Measurements from ENCODE around the gene DNAH17. TPM values are rescaled to one million over a fixed set of nuclear protein-coding genes. Genes with fewer than 3 reads are reported as not detected.
A peak's percentile ranks its signal among the peaks of the same experiment; 100 is the strongest.

DNAH17 gene
- total and polyA plus RNA-seq, 2 of the 8 experiments (the other 6 are each of a cell fraction or from before 2014, with no cell fraction given), result 0.14 to 0.67 TPM

DNA sequence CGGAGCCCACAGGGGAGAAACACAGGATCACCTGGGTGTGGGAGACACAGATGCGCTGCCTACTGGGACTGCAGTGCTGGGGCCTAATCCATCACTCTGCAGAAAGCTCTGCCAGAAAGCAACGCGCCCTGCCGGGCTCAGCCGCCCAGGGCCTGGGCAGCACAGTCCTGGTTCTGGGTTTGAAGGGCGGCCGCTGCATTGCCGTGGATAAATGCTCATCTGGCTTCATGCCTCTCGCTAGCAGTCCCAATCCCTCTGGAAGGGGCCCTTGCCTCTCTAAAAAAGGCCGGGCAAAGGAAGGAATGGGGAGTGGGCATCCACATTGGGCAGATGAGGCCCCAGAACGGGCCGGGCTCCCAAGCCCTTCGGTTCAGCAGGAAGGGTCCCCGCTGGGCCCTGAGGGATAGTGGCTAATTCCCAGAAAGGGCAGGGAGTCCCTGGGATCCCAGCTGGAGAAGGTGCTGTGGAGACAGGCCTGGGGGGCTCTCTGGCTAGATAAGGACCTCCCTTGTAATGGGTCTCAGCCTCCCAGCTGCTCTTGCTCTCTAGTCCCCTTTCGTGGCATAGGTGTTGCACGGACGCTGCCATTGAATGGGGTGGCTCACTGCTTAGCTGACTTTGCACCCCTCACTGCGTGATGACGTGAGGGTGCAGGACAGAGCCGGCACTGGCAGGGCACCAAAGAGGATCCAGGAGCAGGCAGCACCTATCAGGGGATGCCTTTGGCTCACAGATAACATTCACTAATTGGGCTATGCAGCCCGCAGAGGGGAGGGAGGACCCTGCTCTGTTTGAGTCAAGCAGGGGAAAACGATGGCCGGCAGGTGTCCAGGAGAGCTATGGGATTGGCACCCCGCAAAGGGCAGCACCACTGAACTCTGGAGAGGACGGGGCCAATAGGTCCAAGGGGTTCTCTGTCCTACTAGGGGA lies 110.1 kb downstream of the DNAH17 start:
- POLR2A ChIA-PET (ENCODE audit: partially characterized antibody), result interaction anchor here (0.6 kb wide), 1 partner anchor 215 kb away, joined by 3 read pairs; no protein-coding TSS in a partner anchor
- WGBS, 2 experiments (ENCODE audit: extremely low coverage in 1 of 2, insufficient coverage in 1 of 2, insufficient read length in 1 of 2, insufficient replicate concordance in 2 of 2, low coverage in 1 of 2, low lambda C conversion rate in 2 of 2, missing lambda C conversion rate in 1 of 2), result 93% methylated on average over 25 of the region's 26 CpGs; no CpG with 5 or more reads in 1 of the 2 experiments

More for the DNA sequence above, 110.1 kb downstream of the DNAH17 start:
- no peak overlapping the region for H3K9ac ChIP-seq (replicated peaks in 1 of 4; ENCODE audit: extremely low read depth in 1 of 4, low read depth in 3 of 4, low read length in 3 of 4)
- H3K79me1 ChIP-seq (ENCODE audit: low read depth, low read length), result no peaks in the 10 kb centered on the region
- no peak overlapping the region for H2BK12ac ChIP-seq (ENCODE audit: low read depth, low read length)
- no peaks in the 10 kb centered on the region for H3K36me3 ChIP-seq (ENCODE audit: control insufficient read depth in 2 of 4, insufficient read depth in 4 of 4, low read length in 3 of 4)
- no peak overlapping the region for H3K18ac ChIP-seq (ENCODE audit: extremely low read depth, low read length)
- no peak for DNase-seq (ENCODE audit: low read depth in 1 of 2, low spot score in 2 of 2)
- no peak overlapping the region for H3K56ac ChIP-seq (replicated peaks; ENCODE audit: insufficient read length, low read depth, low read length)
- H2BK5ac ChIP-seq (ENCODE audit: low read depth, low read length), result no peak overlapping the region
- H3K9me3 ChIP-seq (ENCODE audit: insufficient read depth in 2 of 2, low read depth in 1 of 2, low read length in 1 of 2), result peaks cover 6% of the 10 kb centered on the region in 2 experiments; a peak in 2 of 4 replicates
- H3K4me3 ChIP-seq (ENCODE audit: extremely low read depth in 1 of 4, insufficient read depth in 2 of 4, low read depth in 3 of 4, low read length in 4 of 4), result no peak overlapping the region
- H4K8ac ChIP-seq (ENCODE audit: extremely low read depth, insufficient read depth, low read length), result no peak overlapping the region
- H3K4me1 ChIP-seq (replicated peaks in 1 of 4; ENCODE audit: control insufficient read depth in 3 of 4, insufficient read depth in 4 of 4, low read length in 3 of 4), result no peaks in the 10 kb centered on the region
- no peak overlapping the region for H3K4me2 ChIP-seq (ENCODE audit: insufficient read depth in 1 of 2, low read depth in 2 of 2, low read length in 2 of 2)
- H2BK120ac ChIP-seq (replicated peaks; ENCODE audit: low read depth, low read length), result no peak overlapping the region
- FAIRE-seq, result no peak
- no peak overlapping the region for H2AK5ac ChIP-seq (ENCODE audit: low read depth, low read length)
- no peak overlapping the region for H4K5ac ChIP-seq (ENCODE audit: insufficient read length, low read depth, low read length)
- CTCF ChIA-PET (ENCODE audit: partially characterized antibody), result interaction anchor here (0.6 to 1.5 kb wide), 4 partner anchors 19 to 31 kb away, joined by 3 to 4 read pairs (median 3); no protein-coding TSS in a partner anchor
- no peak overlapping the region for H3K14ac ChIP-seq (ENCODE audit: insufficient read length)
- no peak overlapping the region for H2AFZ ChIP-seq (ENCODE audit: low read length)
- no peak for TF ChIP-seq RNF2 (IDR thresholded peaks at IDR 0.05; ENCODE audit: borderline replicate concordance, low read depth, low read length, missing control alignments, poor library complexity, severe bottlenecking)
- TF ChIP-seq, protein P1, sequence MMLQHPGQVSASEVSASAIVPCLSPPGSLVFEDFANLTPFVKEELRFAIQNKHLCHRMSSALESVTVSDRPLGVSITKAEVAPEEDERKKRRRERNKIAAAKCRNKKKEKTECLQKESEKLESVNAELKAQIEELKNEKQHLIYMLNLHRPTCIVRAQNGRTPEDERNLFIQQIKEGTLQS (IDR thresholded peaks at IDR 0.05; ENCODE audit: insufficient read depth, low read depth, low read length), result no peak
- no peak for TF ChIP-seq TEAD4 (IDR thresholded peaks at IDR 0.05; ENCODE audit: low read depth, low read length)
- TF ChIP-seq CHD2 (IDR thresholded peaks at IDR 0.05; ENCODE audit: low read length), result no peak
- TF ChIP-seq, protein P2, sequence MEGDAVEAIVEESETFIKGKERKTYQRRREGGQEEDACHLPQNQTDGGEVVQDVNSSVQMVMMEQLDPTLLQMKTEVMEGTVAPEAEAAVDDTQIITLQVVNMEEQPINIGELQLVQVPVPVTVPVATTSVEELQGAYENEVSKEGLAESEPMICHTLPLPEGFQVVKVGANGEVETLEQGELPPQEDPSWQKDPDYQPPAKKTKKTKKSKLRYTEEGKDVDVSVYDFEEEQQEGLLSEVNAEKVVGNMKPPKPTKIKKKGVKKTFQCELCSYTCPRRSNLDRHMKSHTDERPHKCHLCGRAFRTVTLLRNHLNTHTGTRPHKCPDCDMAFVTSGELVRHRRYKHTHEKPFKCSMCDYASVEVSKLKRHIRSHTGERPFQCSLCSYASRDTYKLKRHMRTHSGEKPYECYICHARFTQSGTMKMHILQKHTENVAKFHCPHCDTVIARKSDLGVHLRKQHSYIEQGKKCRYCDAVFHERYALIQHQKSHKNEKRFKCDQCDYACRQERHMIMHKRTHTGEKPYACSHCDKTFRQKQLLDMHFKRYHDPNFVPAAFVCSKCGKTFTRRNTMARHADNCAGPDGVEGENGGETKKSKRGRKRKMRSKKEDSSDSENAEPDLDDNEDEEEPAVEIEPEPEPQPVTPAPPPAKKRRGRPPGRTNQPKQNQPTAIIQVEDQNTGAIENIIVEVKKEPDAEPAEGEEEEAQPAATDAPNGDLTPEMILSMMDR (IDR thresholded peaks at IDR 0.05; ENCODE audit: control extremely low read depth in 1 of 3, insufficient read depth in 1 of 3, low read depth in 1 of 3, low read length in 3 of 3), result no peak
- no peak for TF ChIP-seq CREB1 (IDR thresholded peaks at IDR 0.05)
- no peak for TF ChIP-seq SUZ12 (IDR thresholded peaks at IDR 0.05; ENCODE audit: low read length)
- TF ChIP-seq NRF1 (IDR thresholded peaks at IDR 0.05; ENCODE audit: low read depth, low read length), result no peak
- no peak overlapping the region for H2BK15ac ChIP-seq (ENCODE audit: low read length)
- no peak overlapping the region for H2BK20ac ChIP-seq (ENCODE audit: low read length)
- H3K79me2 ChIP-seq (ENCODE audit: control insufficient read depth in 1 of 2, insufficient read depth in 2 of 2, low read length in 2 of 2), result no peaks in the 10 kb centered on the region
- H4K91ac ChIP-seq (replicated peaks; ENCODE audit: insufficient read length, low read length), result peak overlapping the region; percentile 55
- no peak overlapping the region for H3K27ac ChIP-seq (ENCODE audit: low read depth, low read length)
- H3K23me2 ChIP-seq (ENCODE audit: low read depth, low read length), result peaks cover 4% of the 10 kb centered on the region; the same call in 1 of the 2 replicates
- H3K4ac ChIP-seq (replicated peaks; ENCODE audit: insufficient read length, low read depth, low read length), result no peak overlapping the region
- no peak overlapping the region for H3K23ac ChIP-seq (ENCODE audit: insufficient read length)
- no peaks in the 10 kb centered on the region for H3K27me3 ChIP-seq (replicated peaks in 1 of 4; ENCODE audit: control insufficient read depth in 3 of 4, extremely low read depth in 1 of 4, insufficient read depth in 3 of 4, low read length in 3 of 4)
- H4K20me1 ChIP-seq (replicated peaks in 1 of 2; ENCODE audit: control insufficient read depth in 1 of 2, insufficient read depth in 2 of 2, low read length in 2 of 2), result no peaks in the 10 kb centered on the region
